22Rv1 (cell line): ENCODE data around the gene USP16.

Experiments
- ZFX ChIP-seq: fragments of 450-650 bp; IDR thresholded peaks from 2 replicates; pipeline ENCODE4 v1.6.1; 2017; ENCODE audit warnings: antibody characterized with exemption, borderline replicate concordance
- TF ChIP-seq, protein P1 (sequence below): fragments of 450-650 bp; IDR thresholded peaks from 2 replicates; pipeline ENCODE4 v1.5.1; 2017; ENCODE audit warnings: mild to moderate bottlenecking

DNA sequence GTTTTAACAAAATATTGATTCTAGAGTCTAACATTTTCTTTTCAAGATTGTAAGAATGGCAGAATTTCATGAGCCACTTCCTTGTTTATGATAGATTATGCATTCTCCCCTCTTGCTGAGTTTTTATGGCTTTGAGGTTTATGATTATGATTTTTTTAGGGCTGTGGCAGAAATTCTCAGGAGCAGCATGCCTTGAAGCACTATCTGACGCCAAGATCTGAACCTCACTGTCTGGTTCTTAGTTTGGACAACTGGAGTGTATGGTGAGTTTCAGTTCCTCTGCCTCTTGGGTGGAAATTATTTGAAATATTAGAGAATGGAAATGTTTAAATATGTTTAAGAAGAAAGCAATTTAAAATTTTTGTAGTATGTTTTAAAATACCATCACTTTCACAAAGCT is 10.2 kb downstream of the USP16 start:
- TF ChIP-seq, protein P1, sequence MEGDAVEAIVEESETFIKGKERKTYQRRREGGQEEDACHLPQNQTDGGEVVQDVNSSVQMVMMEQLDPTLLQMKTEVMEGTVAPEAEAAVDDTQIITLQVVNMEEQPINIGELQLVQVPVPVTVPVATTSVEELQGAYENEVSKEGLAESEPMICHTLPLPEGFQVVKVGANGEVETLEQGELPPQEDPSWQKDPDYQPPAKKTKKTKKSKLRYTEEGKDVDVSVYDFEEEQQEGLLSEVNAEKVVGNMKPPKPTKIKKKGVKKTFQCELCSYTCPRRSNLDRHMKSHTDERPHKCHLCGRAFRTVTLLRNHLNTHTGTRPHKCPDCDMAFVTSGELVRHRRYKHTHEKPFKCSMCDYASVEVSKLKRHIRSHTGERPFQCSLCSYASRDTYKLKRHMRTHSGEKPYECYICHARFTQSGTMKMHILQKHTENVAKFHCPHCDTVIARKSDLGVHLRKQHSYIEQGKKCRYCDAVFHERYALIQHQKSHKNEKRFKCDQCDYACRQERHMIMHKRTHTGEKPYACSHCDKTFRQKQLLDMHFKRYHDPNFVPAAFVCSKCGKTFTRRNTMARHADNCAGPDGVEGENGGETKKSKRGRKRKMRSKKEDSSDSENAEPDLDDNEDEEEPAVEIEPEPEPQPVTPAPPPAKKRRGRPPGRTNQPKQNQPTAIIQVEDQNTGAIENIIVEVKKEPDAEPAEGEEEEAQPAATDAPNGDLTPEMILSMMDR, result no peak
- no peak for TF ChIP-seq ZFX
